Uterus (tissue), 4 donors: ENCODE measurements around the gene TCL1B. TPM values are rescaled to one million over a fixed set of nuclear protein-coding genes. Genes with fewer than 3 reads are reported as not detected.
A peak's percentile ranks its signal among the peaks of the same experiment; 100 is the strongest.

Experiments used
- DNase-seq, 2 donors: peaks; one replicate each; pipeline ENCODE4 v3.0.0-alpha.2; 2019 to 2020
- H3K27ac ChIP-seq, 2 donors: fragments of 200-600 bp; sonication (generic); 1 replicate in 1 of 2; 2 replicates in 1 of 2; pipeline ENCODE4 v1.5.1; 2016 to 2018
- H3K27me3 ChIP-seq, 2 donors: fragments of 200-600 bp; sonication (generic); one replicate each; pipeline ENCODE4 v1.5.1; 2018 to 2019; ENCODE audit warnings: control low read depth in 1 of 2
- H3K36me3 ChIP-seq, 2 donors: fragments of 200-600 bp; sonication (generic); one replicate each; pipeline ENCODE4 v1.5.1; 2019; ENCODE audit warnings: control low read depth in 1 of 2
- H3K4me1 ChIP-seq, 2 donors: fragments of 200-600 bp; sonication (generic); one replicate each; pipeline ENCODE4 v1.5.1; 2018 to 2019; ENCODE audit warnings: control low read depth in 1 of 2
- H3K4me3 ChIP-seq, 2 donors: fragments of 200-600 bp; sonication (generic); 1 replicate in 1 of 2; 2 replicates in 1 of 2; pipeline ENCODE4 v1.5.1; 2018 to 2019; ENCODE audit warnings: mild to moderate bottlenecking in 1 of 2
- H3K9me3 ChIP-seq, 2 donors: fragments of 200-600 bp; sonication (generic); one replicate each; pipeline ENCODE4 v1.5.1; 2019; ENCODE audit warnings: control low read depth in 1 of 2
- POLR2A ChIP-seq, 2 donors: fragments of 450-650 bp; IDR thresholded peaks; one replicate each; pipeline ENCODE4 v1.6.1; 2016; ENCODE audit warnings: antibody characterized with exemption in 2 of 2, mild to moderate bottlenecking in 1 of 2, moderate library complexity in 1 of 2
- intact Hi-C: fragments of 100-400 bp; cut with DNase I; formaldehyde crosslinking; loops from one replicate; pipeline ENCODE4 v1.15.1; 2023; ENCODE audit warnings: low total_unique reads
- total RNA-seq, 4 donors: library from RNA; depleted of rRNA in 3 of 4; stranded (reverse); fragments of >200 nt in 3 of 4; gene quantifications; one replicate each; pipeline versions ENCODE4 v1.1.0 to v1.2.4, GENCODE V29; 2014 to 2023
- TF ChIP-seq, protein P1 (sequence below), 4 experiments: fragments of 200-600 bp in 2 of 4; fragments of 450-650 bp in 2 of 4; sonication (generic) in 2 of 4; IDR thresholded peaks; one replicate each; pipeline ENCODE4 v1.5.1; 2016 to 2019; ENCODE audit warnings: antibody characterized with exemption in 4 of 4, mild to moderate bottlenecking in 2 of 4, moderate library complexity in 1 of 4
- donor health status: DM: yes; HTN: yes; CAD: no.

Gene TCL1B
- total RNA-seq, 4 donors from 2014 or later = 0.28 TPM; not detected in 3

DNA sequence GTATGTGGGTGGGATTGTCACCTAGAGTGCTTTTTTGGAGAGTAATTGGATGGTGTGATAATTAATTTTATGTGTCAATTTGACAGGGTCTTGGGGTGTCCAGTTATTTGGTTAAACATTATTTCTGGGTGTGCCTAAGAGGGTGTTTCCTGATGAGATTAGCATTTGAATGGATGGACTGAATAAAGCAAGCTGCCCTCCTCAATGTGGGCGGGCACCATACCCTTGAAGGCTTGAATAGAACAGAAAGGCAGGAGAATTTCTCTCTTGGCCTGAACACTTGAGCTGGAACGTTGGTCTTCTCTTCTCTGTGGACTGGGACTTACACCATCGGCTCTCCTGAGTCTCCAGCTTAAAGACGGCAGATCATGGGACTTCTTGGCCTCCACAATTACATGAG lies 28.8 kb upstream of the TCL1B start:
- H3K4me1 ChIP-seq = peaks cover 0 to 3% of the 10 kb centered on the region in 2 donors
- no peak overlapping the region for H3K27ac ChIP-seq
- H3K36me3 ChIP-seq = no peaks in the 10 kb centered on the region
- H3K9me3 ChIP-seq = no peaks in the 10 kb centered on the region
- intact Hi-C loops = no loop called here
- no peak for DNase-seq
- no peaks in the 10 kb centered on the region for H3K27me3 ChIP-seq
- no peak overlapping the region for H3K4me3 ChIP-seq
- TF ChIP-seq POLR2A (IDR thresholded peaks at IDR 0.05) = no peak
- TF ChIP-seq, protein P1, sequence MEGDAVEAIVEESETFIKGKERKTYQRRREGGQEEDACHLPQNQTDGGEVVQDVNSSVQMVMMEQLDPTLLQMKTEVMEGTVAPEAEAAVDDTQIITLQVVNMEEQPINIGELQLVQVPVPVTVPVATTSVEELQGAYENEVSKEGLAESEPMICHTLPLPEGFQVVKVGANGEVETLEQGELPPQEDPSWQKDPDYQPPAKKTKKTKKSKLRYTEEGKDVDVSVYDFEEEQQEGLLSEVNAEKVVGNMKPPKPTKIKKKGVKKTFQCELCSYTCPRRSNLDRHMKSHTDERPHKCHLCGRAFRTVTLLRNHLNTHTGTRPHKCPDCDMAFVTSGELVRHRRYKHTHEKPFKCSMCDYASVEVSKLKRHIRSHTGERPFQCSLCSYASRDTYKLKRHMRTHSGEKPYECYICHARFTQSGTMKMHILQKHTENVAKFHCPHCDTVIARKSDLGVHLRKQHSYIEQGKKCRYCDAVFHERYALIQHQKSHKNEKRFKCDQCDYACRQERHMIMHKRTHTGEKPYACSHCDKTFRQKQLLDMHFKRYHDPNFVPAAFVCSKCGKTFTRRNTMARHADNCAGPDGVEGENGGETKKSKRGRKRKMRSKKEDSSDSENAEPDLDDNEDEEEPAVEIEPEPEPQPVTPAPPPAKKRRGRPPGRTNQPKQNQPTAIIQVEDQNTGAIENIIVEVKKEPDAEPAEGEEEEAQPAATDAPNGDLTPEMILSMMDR (IDR thresholded peaks at IDR 0.05) = no peak

DNA sequence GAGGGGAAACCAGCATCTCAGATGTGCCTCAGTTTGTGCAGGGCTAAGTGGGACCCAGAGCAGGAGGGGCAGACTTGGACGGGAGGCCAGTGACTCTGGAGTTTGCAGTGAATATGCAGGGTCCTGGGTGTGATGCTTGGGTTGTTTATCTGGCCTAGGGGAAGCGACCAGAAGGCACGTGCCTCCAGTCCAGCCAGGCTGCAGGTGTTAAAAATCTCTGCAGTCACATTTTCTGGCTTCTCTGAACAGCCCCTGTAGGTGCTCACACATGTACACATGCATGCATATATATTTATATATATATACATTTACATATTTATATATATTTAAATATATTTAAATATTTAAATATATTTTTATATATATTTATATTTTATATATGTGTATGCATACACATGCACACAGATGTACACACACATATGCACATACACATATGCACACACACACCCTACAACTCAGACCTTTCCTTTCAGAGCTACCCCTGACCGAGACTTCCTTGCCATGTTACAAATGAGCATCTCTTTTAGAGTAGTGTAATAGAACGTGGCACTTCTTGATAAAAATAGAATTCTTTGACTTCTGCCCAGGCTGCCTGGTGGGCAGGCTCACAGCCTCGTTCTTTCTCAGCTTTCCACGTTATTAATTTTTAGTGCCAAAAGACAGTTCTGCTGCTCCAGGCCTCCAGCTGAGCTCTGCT lies 26.8 kb upstream of the TCL1B start:
- no peak for DNase-seq
- peaks cover 0 to 3% of the 10 kb centered on the region in 2 donors for H3K4me1 ChIP-seq
- no peak overlapping the region for H3K4me3 ChIP-seq
- TF ChIP-seq, protein P1 (IDR thresholded peaks at IDR 0.05) = no peak
- intact Hi-C loops = no loop called here
- H3K36me3 ChIP-seq = no peaks in the 10 kb centered on the region
- no peaks in the 10 kb centered on the region for H3K9me3 ChIP-seq
- H3K27me3 ChIP-seq = no peaks in the 10 kb centered on the region
- H3K27ac ChIP-seq = no peak overlapping the region

DNA sequence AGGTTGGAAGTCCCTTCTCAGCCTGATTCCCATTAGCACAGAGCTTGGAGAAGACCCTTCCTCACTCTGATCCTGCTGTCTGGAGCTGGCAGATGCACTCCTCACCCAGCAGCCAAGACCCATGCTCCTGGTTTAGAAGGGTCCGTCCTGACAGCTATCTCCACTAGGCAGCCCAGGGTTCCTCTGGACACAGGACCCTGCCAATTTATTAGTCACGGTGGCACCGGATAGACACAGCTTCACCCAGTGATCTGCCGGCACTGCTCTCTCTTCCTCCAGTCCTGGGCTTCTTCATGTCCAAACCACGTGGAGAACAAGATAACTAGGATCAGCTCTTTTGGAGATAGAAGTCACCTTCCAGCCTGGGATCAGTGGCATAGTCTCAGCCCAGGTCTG lies 26.2 kb upstream of the TCL1B start:
- Histone ChIP-seq H3K27ac (peak overlapping the region in 1 of 2 donors; percentile 54), H3K4me1 (peaks cover 0 to 3% of the 10 kb centered on the region in 2 donors), H3K9me3 (no peaks in the 10 kb centered on the region), H3K36me3 (no peaks in the 10 kb centered on the region), H3K27me3 (no peaks in the 10 kb centered on the region), H3K4me3 (no peak overlapping the region)
- intact Hi-C loops = no loop called here
- DNase-seq = no peak
- TF ChIP-seq, protein P1 (IDR thresholded peaks at IDR 0.05) = no peak
- no peak for TF ChIP-seq POLR2A (IDR thresholded peaks at IDR 0.05)

DNA sequence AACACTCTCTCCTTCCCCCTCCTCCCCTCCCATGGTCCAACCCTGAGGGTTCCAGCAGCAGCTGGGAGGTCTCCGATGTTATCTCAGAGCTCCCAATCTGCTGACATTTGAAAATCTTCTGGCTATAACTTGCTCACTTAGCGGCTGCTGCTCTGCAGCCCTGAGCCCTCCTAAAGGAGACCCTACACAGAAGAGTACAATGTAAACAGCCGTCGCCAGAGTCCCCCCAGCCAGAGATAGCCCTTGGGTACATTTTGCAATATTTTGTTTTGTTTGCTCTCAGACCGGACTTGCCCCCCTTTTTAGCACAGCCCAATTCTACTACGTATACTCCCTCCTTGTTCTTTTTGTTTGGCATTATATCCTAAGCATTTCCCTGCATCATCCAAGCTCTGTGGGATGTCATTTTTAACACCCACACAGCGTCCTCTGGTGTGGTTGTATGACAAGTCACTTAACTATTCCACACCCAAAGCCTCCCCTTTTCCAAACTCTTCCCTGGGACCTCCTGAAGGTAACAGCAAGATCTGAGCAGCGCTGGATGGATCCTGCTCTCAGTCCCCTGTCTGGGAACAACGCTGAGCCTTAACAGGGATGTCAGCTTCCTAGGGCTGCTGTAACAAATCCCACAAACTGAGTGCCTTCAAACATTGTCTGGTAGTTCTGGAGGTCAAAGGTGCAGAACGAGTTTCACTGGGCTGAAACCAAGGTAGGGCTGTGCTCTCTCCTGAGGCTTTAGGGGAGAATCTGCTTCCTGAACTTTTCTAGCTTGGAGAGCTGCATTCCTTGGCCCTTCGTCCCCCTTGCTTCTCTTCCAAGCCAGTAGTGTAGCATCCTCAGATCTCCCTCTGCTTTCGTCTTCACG lies 25.3 kb upstream of the TCL1B start:
- Histone ChIP-seq H3K27me3 (no peaks in the 10 kb centered on the region), H3K27ac (peak overlapping the region in 1 of 2 donors; percentile 54), H3K9me3 (no peaks in the 10 kb centered on the region), H3K4me1 (peaks cover 0 to 3% of the 10 kb centered on the region in 2 donors), H3K4me3 (peak overlapping the region in 1 of 2 donors; percentile 20), H3K36me3 (no peaks in the 10 kb centered on the region)
- intact Hi-C loops = no loop called here
- TF ChIP-seq, protein P1 (IDR thresholded peaks at IDR 0.05) = no peak
- no peak for TF ChIP-seq POLR2A (IDR thresholded peaks at IDR 0.05)
- peak; percentile 20 to 27 for DNase-seq
